ENCODE results near the gene PCDHGA4. TPM values are rescaled to one million over a fixed set of nuclear protein-coding genes. Genes with fewer than 3 reads are reported as not detected.
A peak's percentile ranks its signal among the peaks of the same experiment; 100 is the strongest.

The PCDHGA4 gene
- total and polyA plus RNA-seq, 4 donors: 0.15 to 0.92 (median 0.22) TPM

DNA sequence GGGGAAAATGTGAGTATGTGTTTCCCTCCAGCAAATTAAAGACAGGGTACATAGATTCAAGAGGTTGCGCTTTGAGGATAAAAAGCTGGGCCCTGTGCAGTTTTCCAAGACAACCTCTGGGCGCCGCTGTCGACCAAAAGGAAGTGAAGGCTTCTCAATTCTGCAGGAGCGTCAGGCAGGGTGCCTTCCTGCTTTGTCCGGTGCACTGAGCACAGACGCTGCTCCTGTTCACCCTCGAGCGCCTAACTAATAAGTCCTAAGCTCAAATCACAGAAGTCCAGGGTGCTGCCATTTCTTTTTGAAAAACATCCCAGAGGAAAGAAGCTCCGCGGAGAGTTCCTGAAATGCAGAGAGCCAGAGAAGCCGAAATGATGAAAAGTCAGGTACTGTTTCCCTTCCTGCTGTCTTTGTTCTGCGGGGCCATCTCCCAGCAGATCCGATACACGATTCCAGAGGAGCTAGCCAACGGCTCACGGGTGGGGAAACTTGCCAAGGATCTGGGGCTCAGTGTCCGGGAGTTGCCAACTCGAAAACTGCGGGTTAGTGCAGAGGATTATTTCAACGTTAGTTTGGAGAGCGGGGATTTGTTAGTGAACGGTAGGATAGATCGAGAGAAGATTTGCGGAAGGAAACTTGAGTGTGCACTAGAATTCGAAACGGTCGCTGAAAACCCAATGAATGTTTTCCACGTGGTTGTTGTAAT, 4.8 kb upstream of the PCDHGA4 start, which contains the start of gene PCDHGB1:
Gene PCDHGB1 (plus strand): TSS at position 183 of the 703 bp plus-strand sequence. CDS start 162 bp downstream, at position 345.
- Histone ChIP-seq H3K36me3 (ENCODE audit: control insufficient read depth in 4 of 4, insufficient read depth in 3 of 4, low read depth in 1 of 4, low read length in 3 of 4) (peaks cover 0 to 3% (median 0%) of the 10 kb centered on the region in 4 donors), H3K4me3 (ENCODE audit: low read depth in 1 of 3, low read length in 3 of 3) (peak within 1 kb of the TSS in 2 of 3 donors; percentile 20 to 41), H3K9ac (ENCODE audit: low read depth in 1 of 2, low read length in 2 of 2) (no peak within 1 kb of the TSS), H3K4me1 (ENCODE audit: control insufficient read depth in 4 of 4, insufficient read depth in 4 of 4, low read length in 3 of 4) (no peaks in the 10 kb centered on the region), H3K27me3 (ENCODE audit: control insufficient read depth in 4 of 4, insufficient read depth in 4 of 4, low read length in 3 of 4) (peaks cover 0 to 3% (median 1%) of the 10 kb centered on the region in 4 donors), H3K9me3 (ENCODE audit: control insufficient read depth in 4 of 4, low read length in 3 of 4) (peaks cover 25 to 60% (median 42%) of the 10 kb centered on the region in 4 donors), H3K27ac (ENCODE audit: low read depth in 1 of 2, low read length in 2 of 2) (no peak within 1 kb of the TSS)
- DNase-seq (ENCODE audit: low spot score): no peak
- TF ChIP-seq, protein P1, sequence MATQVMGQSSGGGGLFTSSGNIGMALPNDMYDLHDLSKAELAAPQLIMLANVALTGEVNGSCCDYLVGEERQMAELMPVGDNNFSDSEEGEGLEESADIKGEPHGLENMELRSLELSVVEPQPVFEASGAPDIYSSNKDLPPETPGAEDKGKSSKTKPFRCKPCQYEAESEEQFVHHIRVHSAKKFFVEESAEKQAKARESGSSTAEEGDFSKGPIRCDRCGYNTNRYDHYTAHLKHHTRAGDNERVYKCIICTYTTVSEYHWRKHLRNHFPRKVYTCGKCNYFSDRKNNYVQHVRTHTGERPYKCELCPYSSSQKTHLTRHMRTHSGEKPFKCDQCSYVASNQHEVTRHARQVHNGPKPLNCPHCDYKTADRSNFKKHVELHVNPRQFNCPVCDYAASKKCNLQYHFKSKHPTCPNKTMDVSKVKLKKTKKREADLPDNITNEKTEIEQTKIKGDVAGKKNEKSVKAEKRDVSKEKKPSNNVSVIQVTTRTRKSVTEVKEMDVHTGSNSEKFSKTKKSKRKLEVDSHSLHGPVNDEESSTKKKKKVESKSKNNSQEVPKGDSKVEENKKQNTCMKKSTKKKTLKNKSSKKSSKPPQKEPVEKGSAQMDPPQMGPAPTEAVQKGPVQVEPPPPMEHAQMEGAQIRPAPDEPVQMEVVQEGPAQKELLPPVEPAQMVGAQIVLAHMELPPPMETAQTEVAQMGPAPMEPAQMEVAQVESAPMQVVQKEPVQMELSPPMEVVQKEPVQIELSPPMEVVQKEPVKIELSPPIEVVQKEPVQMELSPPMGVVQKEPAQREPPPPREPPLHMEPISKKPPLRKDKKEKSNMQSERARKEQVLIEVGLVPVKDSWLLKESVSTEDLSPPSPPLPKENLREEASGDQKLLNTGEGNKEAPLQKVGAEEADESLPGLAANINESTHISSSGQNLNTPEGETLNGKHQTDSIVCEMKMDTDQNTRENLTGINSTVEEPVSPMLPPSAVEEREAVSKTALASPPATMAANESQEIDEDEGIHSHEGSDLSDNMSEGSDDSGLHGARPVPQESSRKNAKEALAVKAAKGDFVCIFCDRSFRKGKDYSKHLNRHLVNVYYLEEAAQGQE (IDR thresholded peaks at IDR 0.05): no peak
- TF ChIP-seq RAD21 (IDR thresholded peaks at IDR 0.05): no peak
- TF ChIP-seq, protein P2, sequence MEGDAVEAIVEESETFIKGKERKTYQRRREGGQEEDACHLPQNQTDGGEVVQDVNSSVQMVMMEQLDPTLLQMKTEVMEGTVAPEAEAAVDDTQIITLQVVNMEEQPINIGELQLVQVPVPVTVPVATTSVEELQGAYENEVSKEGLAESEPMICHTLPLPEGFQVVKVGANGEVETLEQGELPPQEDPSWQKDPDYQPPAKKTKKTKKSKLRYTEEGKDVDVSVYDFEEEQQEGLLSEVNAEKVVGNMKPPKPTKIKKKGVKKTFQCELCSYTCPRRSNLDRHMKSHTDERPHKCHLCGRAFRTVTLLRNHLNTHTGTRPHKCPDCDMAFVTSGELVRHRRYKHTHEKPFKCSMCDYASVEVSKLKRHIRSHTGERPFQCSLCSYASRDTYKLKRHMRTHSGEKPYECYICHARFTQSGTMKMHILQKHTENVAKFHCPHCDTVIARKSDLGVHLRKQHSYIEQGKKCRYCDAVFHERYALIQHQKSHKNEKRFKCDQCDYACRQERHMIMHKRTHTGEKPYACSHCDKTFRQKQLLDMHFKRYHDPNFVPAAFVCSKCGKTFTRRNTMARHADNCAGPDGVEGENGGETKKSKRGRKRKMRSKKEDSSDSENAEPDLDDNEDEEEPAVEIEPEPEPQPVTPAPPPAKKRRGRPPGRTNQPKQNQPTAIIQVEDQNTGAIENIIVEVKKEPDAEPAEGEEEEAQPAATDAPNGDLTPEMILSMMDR (IDR thresholded peaks at IDR 0.05; ENCODE audit: low read depth, low read length, missing input control): no peak
- 23% methylated on average over 29 of the region's 29 CpGs for WGBS

DNA sequence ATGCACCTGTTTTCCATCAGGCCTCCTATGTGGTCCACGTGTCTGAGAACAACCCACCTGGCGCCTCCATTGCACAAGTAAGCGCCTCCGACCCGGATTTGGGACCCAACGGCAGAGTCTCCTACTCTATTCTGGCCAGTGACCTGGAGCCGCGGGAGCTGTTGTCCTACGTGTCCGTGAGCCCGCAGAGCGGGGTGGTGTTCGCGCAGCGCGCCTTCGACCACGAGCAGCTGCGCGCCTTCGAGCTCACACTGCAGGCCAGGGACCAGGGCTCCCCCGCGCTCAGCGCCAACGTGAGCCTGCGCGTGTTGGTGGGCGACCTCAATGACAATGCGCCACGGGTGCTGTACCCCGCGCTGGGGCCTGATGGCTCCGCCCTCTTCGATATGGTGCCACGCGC, 3.2 kb upstream of the PCDHGA4 start:
- Histone ChIP-seq H3K9ac (ENCODE audit: low read depth in 1 of 2, low read length in 2 of 2) (no peak overlapping the region), H3K36me3 (ENCODE audit: control insufficient read depth in 4 of 4, insufficient read depth in 3 of 4, low read depth in 1 of 4, low read length in 3 of 4) (peaks cover 0 to 3% (median 0%) of the 10 kb centered on the region in 4 donors), H3K4me1 (ENCODE audit: control insufficient read depth in 4 of 4, insufficient read depth in 4 of 4, low read length in 3 of 4) (no peaks in the 10 kb centered on the region), H3K4me3 (ENCODE audit: low read depth in 1 of 3, low read length in 3 of 3) (peak overlapping the region in 1 of 3 donors; percentile 3), H3K27ac (ENCODE audit: low read depth in 1 of 2, low read length in 2 of 2) (no peak overlapping the region), H3K9me3 (ENCODE audit: control insufficient read depth in 4 of 4, low read length in 3 of 4) (peaks cover 29 to 64% (median 45%) of the 10 kb centered on the region in 4 donors), H3K27me3 (ENCODE audit: control insufficient read depth in 4 of 4, insufficient read depth in 4 of 4, low read length in 3 of 4) (peaks cover 0 to 3% (median 1%) of the 10 kb centered on the region in 4 donors)
- 32% methylated on average over 32 of the region's 36 CpGs for WGBS
- no peak for TF ChIP-seq JUND (IDR thresholded peaks at IDR 0.05)
- no peak for TF ChIP-seq RXRA (IDR thresholded peaks at IDR 0.05)
- TF ChIP-seq HNF4A (conservative IDR thresholded peaks at IDR 0.05): no peak
- no peak for TF ChIP-seq TAF1 (conservative IDR thresholded peaks at IDR 0.05)
- TF ChIP-seq, protein P3, sequence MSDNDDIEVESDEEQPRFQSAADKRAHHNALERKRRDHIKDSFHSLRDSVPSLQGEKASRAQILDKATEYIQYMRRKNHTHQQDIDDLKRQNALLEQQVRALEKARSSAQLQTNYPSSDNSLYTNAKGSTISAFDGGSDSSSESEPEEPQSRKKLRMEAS (IDR thresholded peaks at IDR 0.05): no peak
- TF ChIP-seq, protein P4, sequence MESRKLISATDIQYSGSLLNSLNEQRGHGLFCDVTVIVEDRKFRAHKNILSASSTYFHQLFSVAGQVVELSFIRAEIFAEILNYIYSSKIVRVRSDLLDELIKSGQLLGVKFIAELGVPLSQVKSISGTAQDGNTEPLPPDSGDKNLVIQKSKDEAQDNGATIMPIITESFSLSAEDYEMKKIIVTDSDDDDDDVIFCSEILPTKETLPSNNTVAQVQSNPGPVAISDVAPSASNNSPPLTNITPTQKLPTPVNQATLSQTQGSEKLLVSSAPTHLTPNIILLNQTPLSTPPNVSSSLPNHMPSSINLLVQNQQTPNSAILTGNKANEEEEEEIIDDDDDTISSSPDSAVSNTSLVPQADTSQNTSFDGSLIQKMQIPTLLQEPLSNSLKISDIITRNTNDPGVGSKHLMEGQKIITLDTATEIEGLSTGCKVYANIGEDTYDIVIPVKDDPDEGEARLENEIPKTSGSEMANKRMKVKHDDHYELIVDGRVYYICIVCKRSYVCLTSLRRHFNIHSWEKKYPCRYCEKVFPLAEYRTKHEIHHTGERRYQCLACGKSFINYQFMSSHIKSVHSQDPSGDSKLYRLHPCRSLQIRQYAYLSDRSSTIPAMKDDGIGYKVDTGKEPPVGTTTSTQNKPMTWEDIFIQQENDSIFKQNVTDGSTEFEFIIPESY (IDR thresholded peaks at IDR 0.05): no peak
- TF ChIP-seq EGR1 (IDR thresholded peaks at IDR 0.05; ENCODE audit: low read depth in 2 of 2): no peak
- TF ChIP-seq RAD21 (IDR thresholded peaks at IDR 0.05): no peak
- TF ChIP-seq, protein P1 (IDR thresholded peaks at IDR 0.05): no peak
- TF ChIP-seq, protein P2 (IDR thresholded peaks at IDR 0.05; ENCODE audit: low read depth, low read length, missing input control): no peak
- no peak for TF ChIP-seq GABPA (IDR thresholded peaks at IDR 0.05 in 1 of 2, conservative IDR thresholded peaks at IDR 0.05 in 1 of 2)
- TF ChIP-seq FOXA1 (IDR thresholded peaks at IDR 0.05): no peak
- no peak for TF ChIP-seq SP1 (IDR thresholded peaks at IDR 0.05)
- DNase-seq (ENCODE audit: low spot score): no peak

Measured in liver (tissue), 9 donors.